Kidney (tissue), 22 donors: ENCODE results near the gene RORB. TPM values are rescaled to one million over a fixed set of nuclear protein-coding genes. Genes with fewer than 3 reads are reported as not detected.

Source experiments
- DNase-seq, 5 donors: peaks; one replicate each; pipeline ENCODE4 v3.0.0-alpha.2; 2013 to 2020
- FAIRE-seq: peaks from 2 replicates; lab custom pipeline; 2012; peaks lifted over from hg19 to GRCh38; lab: Jason Lieb, UNC
- H3K27ac ChIP-seq, 2 donors: one replicate each; pipeline ENCODE4 v1.7.0; 2013; ENCODE audit warnings: low read depth in 2 of 2, low read length in 2 of 2, inconsistent platforms in 1 of 2
- H3K27me3 ChIP-seq: one replicate; pipeline ENCODE4 v1.7.1; 2013; ENCODE audit warnings: low read length, inconsistent platforms; ENCODE audit not compliant: control insufficient read depth, insufficient read depth
- H3K36me3 ChIP-seq, 3 donors: one replicate each; pipeline versions ENCODE4 v1.7.0 to v1.7.1; 2013; ENCODE audit warnings: low read length in 3 of 3, control low read depth in 1 of 3, inconsistent platforms in 1 of 3; ENCODE audit not compliant: insufficient read depth in 3 of 3, control insufficient read depth in 2 of 3
- H3K4me1 ChIP-seq, 3 donors: one replicate each; pipeline versions ENCODE4 v1.7.0 to v1.7.1; 2013; ENCODE audit warnings: low read length in 3 of 3, inconsistent platforms in 1 of 3, low read depth in 1 of 3; ENCODE audit not compliant: control insufficient read depth in 2 of 3, insufficient read depth in 2 of 3
- H3K4me3 ChIP-seq, 3 donors: one replicate each; pipeline versions ENCODE4 v1.7.0 to v1.8.1; 2013; ENCODE audit warnings: low read length in 3 of 3, control low read depth in 1 of 3, inconsistent platforms in 1 of 3
- H3K9ac ChIP-seq, 3 donors: one replicate each; pipeline versions ENCODE4 v1.7.0 to v1.7.1; 2013; ENCODE audit warnings: low read length in 3 of 3, control low read depth in 1 of 3, inconsistent platforms in 1 of 3
- H3K9me3 ChIP-seq, 3 donors: one replicate each; pipeline versions ENCODE4 v1.7.0 to v1.7.1; 2013; ENCODE audit warnings: low read length in 3 of 3, control low read depth in 1 of 3, inconsistent platforms in 1 of 3; ENCODE audit not compliant: control insufficient read depth in 2 of 3, insufficient read depth in 1 of 3
- intact Hi-C: fragments of 100-400 bp; cut with DNase I; formaldehyde crosslinking; loops from one replicate; pipeline ENCODE4 v1.11.1; 2022
- long read RNA-seq, 10 donors: library from polyadenylated mRNA in 1 of 10; unstranded in 1 of 10; transcript quantifications; one replicate each; pipeline ENCODE4 v2.0.0 and lab custom pipeline, GENCODE V29; 2021 to 2026
- polyA plus RNA-seq: library from polyadenylated mRNA; stranded (reverse); fragments of 350-450 nt; fragmentation: Illumina TruSeq; extraction: RNeasy Lipid Tissue Mini Kit (QIAGEN cat#74804); gene quantifications from one replicate; pipeline ENCODE4 v1.2.3, GENCODE V29; 2014; ENCODE audit warnings: low read depth, low replicate concordance; ENCODE audit not compliant: insufficient read depth
- total RNA-seq: library from RNA; stranded (reverse); fragmentation: NEBNext Ultra II Directional; extraction: Animal tissue kit (Norgen Biotek cat#: 25700); gene quantifications from one replicate; pipeline ENCODE4 v1.2.1, GENCODE V29; 2021
- TF ChIP-seq, protein P1 (sequence below): IDR thresholded peaks from 3 replicates; pipeline ENCODE4 v1.5.1; 2012; ENCODE audit warnings: mild to moderate bottlenecking, moderate library complexity, borderline replicate concordance; ENCODE audit not compliant: insufficient read depth; ENCODE audit errors: extremely low read depth
- donor health status: control.
- donor health status: control.
- donor health status: control.
- donor health status: control.
- donor health status: control.
- donor health status: DM: yes; HTN: yes; CAD: no.
- donor health status: Normal renal cell carcinoma (clear cell type).

The RORB gene
- total RNA-seq (0.41 TPM), polyA plus RNA-seq (0.11 TPM)
- long read RNA-seq, donor 1, full-length matches to known transcripts = 1 of 1 reads
- long read RNA-seq, donor 1, partial matches to known transcripts = 0 of 1 reads
- long read RNA-seq, donor 1, other reads (novel, unspliced or antisense) = 0 of 1 reads
- long read RNA-seq, donor 2 = 0 reads
- long read RNA-seq, donor 3 = 0 reads
- long read RNA-seq, donor 4 = 0 reads
- long read RNA-seq, donor 5 = 0 reads
- long read RNA-seq, donor 6 = 0 reads
- long read RNA-seq, donor 7 = 0 reads
- long read RNA-seq, donor 8 = 0 reads
- long read RNA-seq, donor 9 = 0 reads
- long read RNA-seq, donor 10 = 0 reads

DNA sequence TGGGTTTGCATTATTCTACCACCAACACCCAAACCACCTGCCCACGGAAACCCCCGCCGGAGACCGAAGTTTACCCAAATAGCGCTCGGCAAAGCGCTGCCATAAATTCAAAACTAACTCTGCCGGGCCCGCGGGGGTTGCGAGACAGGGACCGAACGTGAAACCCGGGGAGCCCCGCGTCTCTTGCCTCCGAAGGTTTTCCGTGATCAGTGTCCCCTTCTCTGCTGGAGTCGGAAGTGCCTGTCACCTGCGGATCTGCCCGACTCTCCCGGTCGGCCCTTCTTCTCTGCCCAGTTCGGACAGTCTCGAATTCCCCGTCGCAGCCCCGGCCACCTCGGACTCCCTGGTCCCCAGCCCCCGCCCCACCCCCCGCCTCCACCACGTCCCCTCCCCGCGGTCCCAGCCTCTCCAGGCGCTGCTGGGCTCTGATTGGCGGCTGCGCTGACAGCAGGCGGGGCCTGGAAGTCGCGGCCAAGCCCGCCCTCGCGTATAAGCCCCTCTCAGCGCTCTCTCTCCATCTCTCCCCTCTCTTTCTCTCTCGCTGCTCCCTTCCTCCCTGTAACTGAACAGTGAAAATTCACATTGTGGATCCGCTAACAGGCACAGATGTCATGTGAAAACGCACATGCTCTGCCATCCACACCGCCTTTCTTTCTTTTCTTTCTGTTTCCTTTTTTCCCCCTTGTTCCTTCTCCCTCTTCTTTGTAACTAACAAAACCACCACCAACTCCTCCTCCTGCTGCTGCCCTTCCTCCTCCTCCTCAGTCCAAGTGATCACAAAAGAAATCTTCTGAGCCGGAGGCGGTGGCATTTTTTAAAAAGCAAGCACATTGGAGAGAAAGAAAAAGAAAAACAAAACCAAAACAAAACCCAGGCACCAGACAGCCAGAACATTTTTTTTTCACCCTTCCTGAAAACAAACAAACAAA lies at the start of gene RORB:
TSS of gene RORB (plus strand) at position 517 of the 929 bp plus-strand sequence. CDS start 642 bp downstream, outside the sequence.
- peaks cover 41% of the 10 kb centered on the region for H3K27me3 ChIP-seq
- no peak within 1 kb of the TSS for H3K27ac ChIP-seq

DNA sequence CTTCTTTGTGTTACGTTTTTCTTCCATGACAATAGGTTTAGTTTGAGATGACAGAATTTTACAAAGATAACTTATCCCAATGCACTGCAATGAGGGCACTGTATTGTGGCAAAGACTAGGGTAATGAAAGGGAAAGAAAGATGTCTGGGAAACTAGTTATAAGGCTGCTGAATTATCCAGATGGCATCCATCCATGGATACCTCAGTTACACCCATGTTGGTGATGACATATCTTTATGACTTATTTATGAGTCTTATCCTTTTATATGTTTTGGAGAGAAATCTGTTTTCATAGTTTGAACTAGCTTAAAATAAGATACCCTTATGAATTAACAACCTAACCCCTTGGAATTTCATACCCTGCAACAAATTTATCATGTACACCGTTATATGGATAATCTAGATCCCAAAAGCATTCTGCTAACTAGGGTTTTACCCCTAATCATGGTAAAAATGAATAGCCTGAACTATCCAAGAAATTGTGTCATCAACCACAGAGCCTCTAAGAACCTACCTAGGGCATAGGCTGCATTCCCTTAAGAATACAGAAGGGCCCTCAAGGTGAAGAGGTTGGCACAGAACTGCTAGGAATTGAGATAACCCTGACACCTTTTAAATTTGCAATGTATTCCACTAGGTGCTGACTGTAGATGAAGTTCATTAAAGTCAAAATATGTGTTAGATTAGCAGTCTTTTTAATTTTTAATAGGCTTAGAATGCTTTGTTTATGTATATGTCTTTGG lies 49.5 kb upstream of the RORB start:
- intact Hi-C loops = no loop called here
- H3K27me3 ChIP-seq = no peaks in the 10 kb centered on the region
- FAIRE-seq (no peak), DNase-seq (no peak)
- TF ChIP-seq, protein P1, sequence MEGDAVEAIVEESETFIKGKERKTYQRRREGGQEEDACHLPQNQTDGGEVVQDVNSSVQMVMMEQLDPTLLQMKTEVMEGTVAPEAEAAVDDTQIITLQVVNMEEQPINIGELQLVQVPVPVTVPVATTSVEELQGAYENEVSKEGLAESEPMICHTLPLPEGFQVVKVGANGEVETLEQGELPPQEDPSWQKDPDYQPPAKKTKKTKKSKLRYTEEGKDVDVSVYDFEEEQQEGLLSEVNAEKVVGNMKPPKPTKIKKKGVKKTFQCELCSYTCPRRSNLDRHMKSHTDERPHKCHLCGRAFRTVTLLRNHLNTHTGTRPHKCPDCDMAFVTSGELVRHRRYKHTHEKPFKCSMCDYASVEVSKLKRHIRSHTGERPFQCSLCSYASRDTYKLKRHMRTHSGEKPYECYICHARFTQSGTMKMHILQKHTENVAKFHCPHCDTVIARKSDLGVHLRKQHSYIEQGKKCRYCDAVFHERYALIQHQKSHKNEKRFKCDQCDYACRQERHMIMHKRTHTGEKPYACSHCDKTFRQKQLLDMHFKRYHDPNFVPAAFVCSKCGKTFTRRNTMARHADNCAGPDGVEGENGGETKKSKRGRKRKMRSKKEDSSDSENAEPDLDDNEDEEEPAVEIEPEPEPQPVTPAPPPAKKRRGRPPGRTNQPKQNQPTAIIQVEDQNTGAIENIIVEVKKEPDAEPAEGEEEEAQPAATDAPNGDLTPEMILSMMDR = no peak
- H3K4me3 ChIP-seq = no peak overlapping the region
- no peaks in the 10 kb centered on the region for H3K36me3 ChIP-seq
- H3K4me1 ChIP-seq = no peaks in the 10 kb centered on the region
- H3K27ac ChIP-seq = no peak overlapping the region
- H3K9ac ChIP-seq = no peak overlapping the region
- H3K9me3 ChIP-seq = no peaks in the 10 kb centered on the region

More for the DNA sequence above, at the start of gene RORB:
- TF ChIP-seq, protein P1 = no peak
- FAIRE-seq (no peak), DNase-seq (peak; percentile 77 to 86 (median 83))
- H3K4me3 ChIP-seq = peak within 1 kb of the TSS; percentile 76 to 97 (median 90)
- peaks cover 0 to 10% (median 0%) of the 10 kb centered on the region in 3 donors for H3K4me1 ChIP-seq
- H3K36me3 ChIP-seq = no peaks in the 10 kb centered on the region
- intact Hi-C loops = no loop called here
- peak within 1 kb of the TSS in 2 of 3 donors; percentile 52 to 55 for H3K9ac ChIP-seq
- H3K9me3 ChIP-seq = no peaks in the 10 kb centered on the region

DNA sequence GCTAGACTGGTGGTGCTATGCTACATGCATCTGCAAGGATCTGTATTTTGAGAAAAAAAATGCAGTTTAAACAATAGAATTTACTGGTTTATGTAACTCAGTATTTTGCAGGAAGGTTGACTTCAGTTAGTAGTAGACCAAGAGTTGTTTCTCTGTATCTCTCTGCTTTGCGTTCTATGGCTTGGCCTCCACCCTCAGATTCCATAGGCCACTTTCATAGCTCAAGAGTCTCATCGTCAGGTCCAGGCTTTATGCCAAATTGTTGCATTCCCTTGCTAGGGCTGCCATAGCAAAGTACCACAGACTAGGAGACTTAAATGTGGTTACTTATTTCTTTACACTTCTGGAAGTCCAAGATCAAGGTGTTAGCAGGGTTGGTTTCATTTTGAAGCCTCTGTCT lies 48.1 kb upstream of the RORB start:
- no peak overlapping the region for H3K9ac ChIP-seq
- no peaks in the 10 kb centered on the region for H3K36me3 ChIP-seq
- FAIRE-seq = no peak
- no peaks in the 10 kb centered on the region for H3K4me1 ChIP-seq
- no peak overlapping the region for H3K4me3 ChIP-seq
- DNase-seq = no peak
- intact Hi-C loops = no loop called here
- no peak overlapping the region for H3K27ac ChIP-seq
- no peaks in the 10 kb centered on the region for H3K27me3 ChIP-seq
- TF ChIP-seq, protein P1 = no peak
- no peaks in the 10 kb centered on the region for H3K9me3 ChIP-seq
